ENCODE data around the gene TCEANC2.
"Not testable (repeated sequence)": the region's sequence is repeated elsewhere in the genome, so short reads cannot be mapped to it uniquely, and the experiment has no call there.

The TCEANC2 gene

DNA sequence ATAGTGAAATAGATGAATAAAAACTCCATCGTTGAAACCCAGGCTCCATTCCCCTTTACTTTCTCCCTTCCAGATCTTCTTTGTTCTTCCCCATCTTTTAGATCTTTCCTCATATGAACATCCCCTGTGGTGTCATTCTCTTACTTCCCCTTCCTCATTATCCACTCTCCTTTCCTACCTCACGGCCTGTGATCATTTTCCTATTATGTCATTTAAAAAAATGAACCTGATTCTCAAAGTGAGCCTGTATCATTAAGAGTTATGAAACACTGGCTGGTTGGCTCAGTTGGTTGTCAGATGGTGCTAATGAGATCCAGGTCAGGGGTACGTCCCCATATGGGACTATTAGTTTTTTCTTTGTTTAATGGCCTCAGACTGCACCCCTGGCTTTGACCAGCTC lies 38.3 kb downstream of the TCEANC2 start:
- DNase-seq, result no peak

DNA sequence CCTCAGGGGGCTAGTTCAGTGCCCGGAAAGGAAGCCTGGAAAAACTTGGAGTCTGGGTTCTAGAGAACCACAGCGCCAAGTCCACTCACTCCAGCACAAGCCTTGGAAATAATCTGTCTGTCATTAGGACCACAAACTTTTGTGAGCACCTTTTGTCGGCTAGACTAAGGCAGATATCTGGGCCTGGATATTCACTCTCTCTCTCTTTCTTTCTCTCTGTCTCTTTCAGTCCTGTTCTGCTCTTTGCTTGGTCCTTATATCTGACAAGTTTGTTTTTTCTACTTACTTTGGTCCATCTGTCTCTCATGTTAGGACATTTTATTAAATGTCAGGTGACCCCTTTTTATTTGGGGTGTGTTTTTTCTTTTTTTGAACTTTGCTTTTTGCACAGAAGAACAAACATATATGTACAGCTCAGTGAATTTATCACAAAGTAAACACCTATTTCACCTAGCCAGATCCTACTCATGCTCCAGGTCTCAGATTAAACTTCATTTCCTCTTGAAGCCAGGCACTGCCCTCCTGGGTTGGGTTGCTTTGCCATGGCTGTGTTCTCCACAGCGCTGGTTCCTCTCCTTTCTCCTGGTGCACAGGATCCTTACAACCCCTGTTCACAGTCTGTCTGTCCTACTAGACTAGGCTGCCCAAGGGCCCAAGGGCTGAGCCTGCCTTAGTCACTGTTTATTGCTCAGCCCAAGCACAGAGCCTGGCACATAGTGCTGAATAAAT lies 40.8 kb downstream of the TCEANC2 start:
- no peak for DNase-seq

DNA sequence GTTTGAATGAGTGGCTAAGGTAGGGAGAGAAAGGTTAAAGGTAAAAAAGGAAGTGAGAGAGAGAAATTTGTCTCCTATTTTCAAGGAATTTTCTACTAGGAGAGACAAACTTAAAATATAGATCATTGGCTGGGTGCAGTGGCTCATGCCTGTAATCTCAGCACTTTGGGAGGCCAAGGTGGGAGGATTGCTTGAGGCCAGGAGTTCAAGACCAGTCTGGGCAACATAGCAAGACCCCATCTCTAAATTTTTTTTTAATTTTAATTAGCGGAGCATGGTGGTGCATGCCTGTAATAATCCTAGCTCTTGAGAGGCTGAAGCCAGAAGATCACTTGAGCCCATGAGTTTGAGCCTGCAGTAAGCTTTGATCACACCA lies 41.3 kb downstream of the TCEANC2 start:
- not testable (repeated sequence) for DNase-seq

DNA sequence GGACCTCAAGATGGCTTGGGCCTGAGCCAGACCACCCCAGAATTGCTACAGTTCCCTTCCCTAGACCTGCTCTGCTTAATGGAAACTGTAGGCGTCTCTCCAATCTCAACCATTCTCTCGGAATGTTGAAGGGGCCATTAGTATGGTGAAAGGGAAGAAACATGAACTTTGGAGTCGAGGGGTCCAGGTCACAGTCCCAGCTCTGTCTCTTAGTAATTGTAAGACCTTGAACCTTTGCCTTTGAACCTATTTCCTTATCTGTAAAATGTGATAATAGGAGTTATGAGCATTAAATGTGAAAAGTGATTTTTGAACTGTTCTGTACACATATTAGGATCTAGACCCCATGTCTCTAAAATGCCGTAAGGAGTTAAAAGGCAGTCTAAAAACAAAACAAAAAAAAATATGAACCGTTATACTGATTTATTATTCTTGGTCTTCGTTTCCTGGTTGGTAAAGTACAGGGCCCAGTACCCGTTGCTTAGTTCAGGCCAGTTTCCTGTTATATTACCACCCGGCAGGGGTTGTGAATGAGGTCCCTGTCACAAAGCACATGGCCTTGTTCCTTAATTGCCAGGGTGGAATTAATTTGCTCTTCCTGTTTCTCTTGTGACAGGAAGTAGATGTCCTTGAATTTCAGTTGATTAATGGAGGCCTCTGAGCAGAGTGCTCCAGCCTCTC lies 42.3 kb downstream of the TCEANC2 start:
- DNase-seq, result no peak

DNA sequence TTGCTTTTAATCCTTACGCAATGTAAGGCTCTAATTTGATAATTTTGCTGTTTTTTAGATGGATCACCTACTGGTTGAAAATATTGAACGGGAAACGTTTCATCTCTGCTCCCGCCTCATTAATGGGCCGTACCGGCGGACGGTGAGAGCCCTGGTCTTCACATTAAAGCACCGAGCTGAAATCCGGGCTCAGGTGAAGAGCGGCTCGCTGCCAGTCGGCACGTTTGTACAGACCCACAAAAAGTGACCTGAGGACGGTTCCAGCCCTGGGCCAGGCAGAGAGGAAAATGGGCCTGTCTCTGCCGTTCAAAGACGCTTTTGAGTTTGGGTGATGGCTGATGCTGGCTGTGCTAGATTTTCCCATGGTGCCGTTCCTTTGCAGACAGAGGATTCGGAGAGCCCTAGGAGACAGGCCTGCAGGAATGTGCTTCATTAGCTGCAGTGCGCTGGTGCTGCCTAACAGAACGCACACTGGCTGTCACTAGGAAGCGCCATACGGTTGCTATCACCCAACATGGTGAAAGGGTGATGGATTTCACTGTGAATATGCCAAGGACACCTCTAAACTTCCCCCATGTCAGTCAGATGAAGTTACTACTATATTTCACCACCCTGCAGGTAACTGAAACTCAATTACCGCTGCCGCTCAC lies 42.9 kb downstream of the TCEANC2 start:
- no peak for DNase-seq

DNA sequence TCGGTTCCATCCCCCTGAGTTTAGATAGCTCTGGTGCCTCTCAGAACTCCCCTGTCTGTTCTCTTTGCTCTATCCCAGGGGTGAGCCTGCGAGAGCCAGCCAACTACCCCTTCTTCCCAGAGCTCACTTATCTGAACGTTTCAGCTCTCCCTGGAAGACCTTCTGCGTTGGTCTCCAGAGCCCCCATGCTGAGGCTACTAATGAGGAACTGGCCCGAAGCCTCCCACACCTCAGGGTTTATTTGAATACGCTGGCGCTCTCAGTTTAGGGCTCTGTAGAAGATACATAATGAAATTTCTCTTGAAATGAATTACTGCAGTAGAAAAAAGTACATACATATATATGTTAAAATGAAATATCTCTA lies 43.5 kb downstream of the TCEANC2 start:
- no peak for DNase-seq

DNA sequence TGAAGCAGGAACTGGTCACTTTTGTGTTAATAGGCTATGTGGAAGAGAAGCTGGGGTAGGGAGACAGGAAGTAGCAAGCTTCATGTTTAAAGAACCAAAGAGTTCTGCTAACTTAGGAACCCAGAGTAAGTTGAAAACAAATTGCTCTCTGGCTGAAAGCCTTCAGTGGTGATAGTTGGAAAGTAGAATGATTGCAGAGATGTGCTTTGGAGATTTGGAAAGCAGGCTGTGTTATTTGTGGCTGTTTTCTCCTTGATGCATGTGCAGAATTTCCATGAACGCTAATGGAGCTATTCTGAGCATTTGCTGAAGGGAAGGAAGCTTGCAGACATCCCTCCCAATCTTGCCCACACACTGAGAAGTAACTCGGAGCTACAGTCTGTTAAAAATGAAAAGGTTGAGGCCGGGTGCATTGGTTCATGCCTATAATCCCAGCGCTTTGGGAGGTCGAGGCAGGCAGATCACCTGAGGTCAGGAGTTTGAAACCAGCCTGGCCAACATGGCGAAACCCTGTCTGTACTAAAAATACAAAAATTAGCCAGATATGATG lies 45.7 kb downstream of the TCEANC2 start:
- no peak for DNase-seq

DNA sequence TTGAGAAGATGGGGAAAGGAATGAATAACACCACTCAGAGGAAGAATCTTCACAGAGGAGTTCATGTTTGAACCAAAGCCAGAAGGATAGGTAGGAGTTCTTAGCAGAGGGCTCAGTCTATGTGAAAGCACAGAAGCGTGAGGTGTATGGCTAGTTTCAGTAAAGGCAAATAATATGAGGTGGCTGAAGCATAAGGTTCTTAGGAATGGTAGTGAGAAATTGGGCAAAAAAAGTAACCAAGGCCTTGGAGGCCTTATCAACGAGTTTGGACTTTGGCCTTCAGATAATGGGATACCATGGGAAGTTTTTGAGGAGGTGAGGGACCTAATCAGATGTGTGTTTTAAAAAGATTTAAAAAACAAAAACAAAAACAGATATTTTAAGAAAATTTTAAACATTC lies 47.1 kb downstream of the TCEANC2 start:
- no peak for DNase-seq

DNA sequence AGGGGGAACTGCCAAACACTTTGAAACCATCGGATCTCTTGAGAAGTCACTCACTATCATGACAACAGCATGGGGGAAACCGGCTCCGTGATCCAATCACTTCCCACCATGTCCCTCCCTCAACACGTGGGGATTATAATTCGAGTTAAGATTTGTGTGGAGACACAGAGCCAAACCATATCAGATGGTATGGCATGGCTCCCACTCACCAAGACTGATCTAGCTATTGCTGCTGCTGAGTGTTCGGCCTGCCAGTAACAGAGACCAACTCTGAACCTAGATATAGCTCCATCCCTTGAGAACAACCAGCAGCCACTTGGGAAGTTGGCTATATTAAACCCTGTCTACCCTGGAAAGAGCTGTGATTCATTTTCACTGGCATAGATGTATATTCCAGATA lies 50.0 kb downstream of the TCEANC2 start:
- DNase-seq, result no peak

DNA sequence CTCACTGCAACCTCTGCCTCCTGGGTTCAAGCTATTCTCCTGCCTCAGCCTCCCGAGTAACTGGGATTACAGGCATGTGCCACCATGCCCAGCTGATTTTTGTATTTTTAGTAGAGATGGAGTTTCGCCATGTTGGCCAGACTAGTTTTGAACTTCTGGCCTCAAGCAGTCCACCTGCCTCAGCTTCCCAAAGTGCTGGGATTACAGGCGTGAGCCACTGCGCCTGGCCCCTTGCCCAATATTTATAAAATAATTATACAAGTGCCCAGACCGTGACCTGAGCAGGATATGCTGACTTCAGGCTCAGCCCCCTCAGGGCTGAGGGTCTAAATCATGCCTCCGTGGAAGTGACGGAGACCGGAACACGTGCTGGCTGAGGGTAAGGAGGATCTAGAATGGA lies 51.2 kb downstream of the TCEANC2 start:
- not testable (repeated sequence) for DNase-seq

DNA sequence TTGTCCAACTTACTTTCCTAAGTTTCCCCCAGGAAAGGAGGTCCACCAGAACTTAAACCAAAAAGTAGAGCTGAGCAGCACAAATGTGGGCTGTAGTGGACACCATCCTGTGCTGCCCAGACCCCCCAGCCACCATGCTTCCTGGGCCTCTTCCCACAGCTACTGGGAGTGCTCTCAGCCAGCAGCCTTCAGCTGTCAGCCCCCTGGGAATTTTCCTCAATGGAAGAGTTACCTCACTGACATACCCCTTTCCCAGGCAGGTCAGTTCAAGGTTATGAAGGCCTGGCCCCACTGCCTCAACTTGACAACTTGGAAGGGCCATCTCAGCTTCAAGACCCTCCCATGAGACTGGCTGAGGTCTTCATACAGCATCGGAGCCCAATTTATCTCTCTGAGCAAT lies 51.7 kb downstream of the TCEANC2 start:
- DNase-seq, result no peak

DNA sequence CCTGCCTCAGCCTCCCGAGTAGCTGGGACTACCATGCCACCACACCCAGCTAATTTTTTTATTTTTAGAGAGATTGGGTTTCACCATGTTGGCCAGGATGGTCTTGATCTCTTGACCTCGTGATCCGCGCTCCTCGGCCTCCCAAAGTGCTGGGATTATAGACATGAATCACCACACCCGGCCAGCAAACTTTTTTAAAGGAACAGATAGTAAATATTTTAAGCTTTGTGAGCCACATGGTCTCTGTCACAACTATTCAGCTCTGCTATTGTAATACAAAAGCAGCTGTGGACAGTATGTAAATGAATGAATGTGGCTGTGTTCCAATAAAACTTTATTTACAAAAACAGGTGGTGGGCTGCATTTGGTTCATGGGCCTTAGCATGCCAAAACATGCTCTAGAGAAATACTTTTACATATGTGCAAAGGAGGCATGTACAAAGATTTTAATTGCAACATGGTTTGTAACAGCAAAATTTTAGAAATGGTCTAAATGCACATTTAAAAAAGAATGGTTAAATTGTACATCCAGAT lies 52.4 kb downstream of the TCEANC2 start:
- DNase-seq, result no peak

DNA sequence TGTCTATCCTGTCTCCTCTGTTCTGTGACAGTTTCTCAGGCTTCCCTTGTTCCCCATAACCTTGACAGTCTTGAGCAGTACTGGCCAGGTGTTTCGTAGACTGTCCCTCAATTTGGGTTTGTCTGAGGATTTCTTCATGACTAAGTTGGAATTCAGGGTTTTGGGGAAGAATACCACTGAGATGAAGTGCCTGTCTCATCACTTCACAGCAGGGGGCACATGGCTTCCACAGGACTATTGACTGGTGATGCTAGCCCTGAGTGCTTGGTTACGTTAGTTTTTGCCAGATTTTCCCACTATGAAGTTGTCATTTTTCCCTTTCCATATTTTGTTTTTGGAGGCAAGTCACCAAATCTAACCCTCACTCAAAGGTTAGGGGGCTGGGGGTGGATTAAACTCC lies 53.7 kb downstream of the TCEANC2 start:
- DNase-seq, result no peak

DNA sequence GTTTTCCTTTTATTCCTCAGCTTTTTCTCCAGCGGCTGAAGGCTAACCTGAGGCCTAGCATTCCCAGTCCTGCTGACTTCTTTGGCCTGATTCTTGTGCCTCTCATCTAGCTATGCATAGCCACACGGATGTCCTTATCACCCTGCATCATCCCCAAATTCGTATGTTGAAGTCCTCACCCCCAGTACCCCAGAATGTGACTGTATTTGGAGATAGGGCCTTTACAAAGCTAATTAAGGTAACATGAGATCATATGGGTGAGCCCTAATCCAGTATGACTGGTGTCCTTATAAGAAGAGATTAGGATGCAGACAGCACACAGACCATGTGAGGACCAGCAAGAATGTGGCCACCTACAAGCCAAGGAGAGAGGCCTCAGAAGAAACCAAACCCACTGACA lies 54.7 kb downstream of the TCEANC2 start:
- no peak for DNase-seq

DNA sequence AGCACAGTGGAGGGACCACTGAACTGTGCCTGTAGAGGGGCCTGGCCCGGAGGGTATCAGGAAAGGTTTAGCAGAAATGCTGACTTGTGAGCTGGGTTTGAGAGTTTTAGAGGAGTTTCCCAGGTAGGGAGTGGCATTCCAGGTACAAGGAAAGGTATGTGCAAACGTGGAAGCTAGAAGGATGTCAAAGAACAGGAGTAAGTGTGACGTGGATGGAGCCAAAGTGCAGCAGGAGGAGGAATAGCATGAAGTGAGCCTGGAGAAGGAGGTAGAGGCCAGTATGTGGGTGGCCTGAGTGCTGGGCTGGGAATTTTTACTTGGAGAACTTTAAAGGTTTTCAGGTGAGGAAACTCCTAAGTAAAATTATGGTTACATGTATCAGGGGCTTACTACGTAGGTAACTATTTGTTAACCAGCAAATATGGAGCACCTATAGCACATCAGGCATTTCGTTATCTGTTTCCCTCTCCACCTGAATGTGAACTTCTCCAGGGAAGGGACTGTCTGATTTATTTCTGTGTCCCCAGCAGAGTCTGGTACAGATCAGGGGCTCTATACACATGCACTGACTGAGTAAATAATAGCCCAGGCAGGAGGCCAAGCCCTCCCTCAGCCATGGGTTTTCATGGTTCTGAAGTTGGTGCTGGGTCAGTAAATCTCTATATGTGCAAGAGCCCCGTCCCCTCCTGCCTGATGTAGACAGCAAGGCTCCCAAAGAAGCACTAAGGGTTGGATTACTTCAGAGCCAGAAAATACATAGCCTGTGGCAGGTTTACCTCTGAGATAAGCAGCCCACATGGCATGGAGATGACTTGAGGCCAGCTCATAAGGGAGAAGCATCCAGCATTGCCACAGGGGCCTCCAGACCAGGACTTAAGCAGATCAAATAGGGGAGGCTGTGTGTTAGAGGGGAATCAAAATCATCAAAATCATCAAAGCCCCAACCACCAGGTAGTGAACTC lies 56.0 kb downstream of the TCEANC2 start:
- no peak for DNase-seq

DNA sequence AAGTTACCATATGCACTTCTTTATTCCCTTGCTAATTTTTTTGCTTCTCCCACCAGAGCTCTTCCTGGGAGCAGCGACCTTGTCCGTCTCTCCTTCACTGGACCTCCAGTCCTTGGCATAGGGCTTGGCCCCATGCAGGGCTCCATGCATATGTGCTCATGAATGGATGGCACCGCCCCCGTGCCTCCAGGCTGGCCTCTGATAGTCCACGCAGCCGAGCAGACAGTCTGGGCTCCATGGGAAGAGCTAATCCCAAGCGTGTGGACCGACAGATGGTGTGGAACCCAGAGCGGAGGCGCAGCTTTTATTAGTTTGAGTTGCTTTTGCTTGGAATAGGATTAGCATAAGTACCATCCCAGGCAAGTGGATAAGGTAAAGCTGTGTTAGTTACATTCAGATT lies 57.6 kb downstream of the TCEANC2 start:
- DNase-seq, result no peak

DNA sequence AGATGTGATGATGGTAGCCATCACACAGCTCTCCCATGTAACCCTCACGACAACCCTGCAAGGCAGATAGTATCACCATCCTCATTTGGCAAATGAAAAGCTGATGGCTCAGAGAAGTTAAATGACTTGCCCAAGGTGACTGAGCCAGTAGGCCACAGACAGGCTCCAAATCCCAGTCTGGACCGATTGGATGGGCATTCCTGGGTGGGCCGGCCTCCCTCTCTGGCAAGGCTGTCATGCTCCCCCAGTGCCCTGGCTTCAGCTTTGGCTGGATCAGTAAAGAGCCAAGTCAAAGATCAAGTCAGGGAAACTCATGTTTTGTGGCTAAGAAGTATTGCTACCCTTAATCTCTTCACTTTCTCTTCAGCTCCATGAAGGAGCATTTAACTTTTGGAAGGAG lies 58.2 kb downstream of the TCEANC2 start:
- no peak for DNase-seq

DNA sequence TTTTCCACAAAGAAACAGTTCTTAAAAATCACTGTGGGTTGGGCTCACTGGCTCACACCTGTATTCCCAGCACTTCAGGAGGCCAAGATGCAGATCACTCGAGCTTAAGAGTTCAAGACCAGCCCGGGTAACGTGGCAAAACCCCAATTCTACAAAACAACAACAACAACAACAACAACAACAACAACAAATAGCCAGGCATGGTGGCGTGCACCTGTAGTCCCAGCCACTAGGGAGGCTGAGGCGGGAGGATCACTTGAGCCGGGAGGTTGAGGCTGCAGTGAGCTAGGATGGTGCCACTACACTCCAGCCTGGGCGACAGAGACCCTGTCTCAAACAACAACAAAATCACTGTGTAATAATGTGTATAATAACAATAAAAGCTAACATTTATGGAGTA lies 58.6 kb downstream of the TCEANC2 start:
- no peak for DNase-seq

DNA sequence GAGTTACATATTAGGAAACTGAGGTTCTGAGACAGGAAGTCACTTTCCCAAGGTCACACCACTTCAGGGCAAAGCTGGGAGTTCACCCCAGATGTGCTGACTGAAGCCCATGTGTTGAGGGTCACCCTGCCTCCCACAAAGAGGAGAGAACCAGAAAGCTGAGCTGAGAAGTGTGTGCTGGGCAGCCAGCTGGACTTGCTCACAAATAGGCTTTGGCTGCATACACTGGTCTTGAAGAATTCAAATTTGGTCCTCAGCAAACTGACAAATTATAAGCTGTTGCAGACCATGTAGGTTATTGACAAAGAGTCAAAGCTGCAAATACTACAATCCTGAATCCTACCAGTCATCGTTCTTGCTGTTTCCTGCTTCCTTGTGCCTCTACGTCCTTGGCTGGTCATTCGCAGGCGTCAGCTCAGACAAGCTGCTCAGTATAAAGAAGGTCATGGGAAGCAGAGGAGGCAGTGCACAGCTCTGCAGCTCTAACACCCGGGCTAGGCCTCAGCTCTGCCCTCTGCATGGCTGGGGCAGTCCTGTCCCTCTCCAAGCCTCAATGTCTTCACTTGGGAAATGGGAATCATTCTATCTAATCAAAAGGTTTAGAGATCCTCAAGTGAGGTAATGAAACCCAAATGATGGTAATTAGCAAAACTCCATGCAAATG lies 59.4 kb downstream of the TCEANC2 start:
- no peak for DNase-seq

DNA sequence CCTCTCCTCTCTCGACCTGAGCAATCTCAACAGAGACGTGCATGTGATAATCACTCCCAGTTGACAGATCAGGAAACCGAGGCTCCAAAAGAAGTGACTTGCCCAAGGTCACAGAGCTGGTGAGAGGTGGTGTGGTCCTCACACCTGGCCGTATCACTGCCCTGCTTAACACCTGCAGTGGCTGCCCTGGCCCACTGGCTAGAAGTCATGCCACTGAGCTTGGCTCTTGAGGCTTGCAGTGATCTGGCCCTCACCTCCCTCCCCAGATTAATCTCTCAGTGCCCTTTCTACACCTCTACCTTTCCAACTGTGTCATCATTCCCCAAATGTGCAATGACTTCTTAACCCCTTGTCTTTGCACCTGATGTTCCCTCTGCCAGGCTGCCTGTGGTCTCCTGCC lies 60.6 kb downstream of the TCEANC2 start:
- no peak for DNase-seq

DNA sequence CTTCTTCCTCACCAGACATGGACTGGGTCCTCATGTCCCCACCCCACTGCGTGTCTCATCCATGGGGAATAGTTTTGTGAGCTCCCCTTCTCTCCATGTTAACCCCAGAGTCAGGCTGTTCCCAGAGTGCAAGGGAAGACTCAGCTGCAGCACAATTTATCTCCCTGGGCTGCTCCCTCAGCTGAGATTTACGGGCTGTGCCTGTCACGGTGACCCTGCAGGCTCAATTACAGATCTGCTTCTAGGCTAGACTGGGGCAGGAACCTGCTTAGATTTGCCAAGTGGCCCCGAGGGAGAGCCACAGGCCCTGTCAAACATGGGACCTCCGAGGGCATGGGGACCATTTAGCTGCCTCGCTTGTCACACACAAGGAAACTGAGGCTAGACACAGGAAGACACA lies 61.5 kb downstream of the TCEANC2 start:
- no peak for DNase-seq

DNA sequence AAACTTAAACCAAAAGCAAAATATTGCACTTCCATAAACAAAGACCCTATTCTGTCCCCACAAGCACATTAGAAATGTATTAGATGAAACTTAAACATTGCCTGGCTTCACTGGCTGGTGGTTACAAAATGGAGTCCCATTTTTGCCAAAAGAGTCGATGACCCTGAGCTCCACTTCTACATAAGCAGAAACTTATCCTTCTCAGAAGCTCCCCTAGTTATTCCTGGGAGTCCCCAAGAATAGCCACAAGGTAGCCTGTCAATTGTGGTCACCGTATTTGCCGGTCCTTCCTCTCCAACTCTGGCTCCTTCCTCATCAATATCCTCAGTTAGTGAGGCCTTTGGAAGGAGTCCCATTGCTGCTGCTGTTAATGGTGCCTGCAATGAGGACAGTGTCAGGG lies 62.1 kb downstream of the TCEANC2 start:
- DNase-seq, result no peak

Data from NCI-H510A (cell line).